HL-60 (cell line): Measurements from ENCODE around the gene AHDC1.

ENCODE experiments used
- DNase-seq, 2 experiments: peaks; one replicate each; pipeline ENCODE4 v3.0.0-alpha.2; 2010 to 2020; ENCODE audit warnings: low read depth in 1 of 2, low spot score in 1 of 2
- H3K27ac ChIP-seq: fragments of 250-450 bp; sonication (Bioruptor Pico); replicated peaks from 2 replicates; pipeline ENCODE4 v1.5.1; 2020; ENCODE audit warnings: mild to moderate bottlenecking, moderate library complexity
- H3K27me3 ChIP-seq: fragments of 250-450 bp; sonication (Bioruptor Pico); 2 replicates; pipeline ENCODE4 v1.5.1; 2021; ENCODE audit warnings: mild to moderate bottlenecking, moderate library complexity; ENCODE audit not compliant: insufficient read depth, poor library complexity, severe bottlenecking
- H3K4me3 ChIP-seq: replicated peaks from 2 replicates; pipeline ENCODE4 v1.5.1; 2011; ENCODE audit warnings: mild to moderate bottlenecking, control low read depth, low read length; ENCODE audit not compliant: insufficient read depth
- CTCF ChIP-seq: IDR thresholded peaks from one replicate; pipeline ENCODE4 v1.5.1; 2011; ENCODE audit warnings: low read length, control low read depth, inconsistent platforms; ENCODE audit not compliant: insufficient read depth
- GABPA ChIP-seq: IDR thresholded peaks from 2 replicates; pipeline ENCODE4 v1.6.1; 2012; ENCODE audit warnings: low read depth
- POLR2AphosphoS5 ChIP-seq: IDR thresholded peaks from 2 replicates; pipeline ENCODE4 v1.6.1; 2012; ENCODE audit warnings: low read depth
- REST ChIP-seq: IDR thresholded peaks from 2 replicates; pipeline ENCODE4 v1.6.1; 2012; ENCODE audit warnings: low read depth; ENCODE audit not compliant: insufficient replicate concordance
- SPI1 ChIP-seq: IDR thresholded peaks from 2 replicates; pipeline ENCODE4 v1.6.1; 2012; ENCODE audit warnings: low read depth, mild to moderate bottlenecking, borderline replicate concordance

The AHDC1 gene

DNA sequence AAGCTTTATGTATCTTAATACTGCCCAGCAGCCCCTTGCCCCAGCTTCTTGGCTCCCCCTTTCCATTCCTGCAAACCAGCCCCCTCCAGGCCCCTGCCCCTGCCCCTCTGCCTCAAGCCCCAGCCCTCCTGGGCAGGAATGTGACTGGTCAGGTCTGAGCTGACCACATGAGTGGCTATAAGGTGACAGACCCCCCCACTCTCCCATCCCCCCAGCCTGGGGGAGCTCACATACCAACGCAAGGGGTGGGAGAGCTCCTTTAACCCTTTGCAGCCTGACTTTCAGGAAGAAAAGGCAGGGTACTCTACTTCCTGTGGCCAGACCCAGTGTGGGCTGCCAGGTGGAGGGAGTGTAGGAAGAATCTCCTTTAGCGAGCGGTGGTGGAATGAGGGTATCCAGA is 33.2 kb downstream of the AHDC1 start:
- no peaks in the 10 kb centered on the region for H3K27me3 ChIP-seq
- H3K27ac ChIP-seq = no peak overlapping the region
- DNase-seq = no peak
- TF ChIP-seq CTCF (no peak), SPI1 (no peak), GABPA (no peak), POLR2AphosphoS5 (no peak), REST (no peak)
- no peak overlapping the region for H3K4me3 ChIP-seq

- H3K27ac ChIP-seq = no peak overlapping the region
- no peak overlapping the region for H3K4me3 ChIP-seq
- H3K27me3 ChIP-seq = no peaks in the 10 kb centered on the region
- TF ChIP-seq POLR2AphosphoS5 (no peak), CTCF (no peak), SPI1 (no peak), REST (no peak), GABPA (no peak)
- DNase-seq = no peak
Observed at GRCh38 chr1:27570356-27570755, 33.6 kb downstream of the AHDC1 start.

DNA sequence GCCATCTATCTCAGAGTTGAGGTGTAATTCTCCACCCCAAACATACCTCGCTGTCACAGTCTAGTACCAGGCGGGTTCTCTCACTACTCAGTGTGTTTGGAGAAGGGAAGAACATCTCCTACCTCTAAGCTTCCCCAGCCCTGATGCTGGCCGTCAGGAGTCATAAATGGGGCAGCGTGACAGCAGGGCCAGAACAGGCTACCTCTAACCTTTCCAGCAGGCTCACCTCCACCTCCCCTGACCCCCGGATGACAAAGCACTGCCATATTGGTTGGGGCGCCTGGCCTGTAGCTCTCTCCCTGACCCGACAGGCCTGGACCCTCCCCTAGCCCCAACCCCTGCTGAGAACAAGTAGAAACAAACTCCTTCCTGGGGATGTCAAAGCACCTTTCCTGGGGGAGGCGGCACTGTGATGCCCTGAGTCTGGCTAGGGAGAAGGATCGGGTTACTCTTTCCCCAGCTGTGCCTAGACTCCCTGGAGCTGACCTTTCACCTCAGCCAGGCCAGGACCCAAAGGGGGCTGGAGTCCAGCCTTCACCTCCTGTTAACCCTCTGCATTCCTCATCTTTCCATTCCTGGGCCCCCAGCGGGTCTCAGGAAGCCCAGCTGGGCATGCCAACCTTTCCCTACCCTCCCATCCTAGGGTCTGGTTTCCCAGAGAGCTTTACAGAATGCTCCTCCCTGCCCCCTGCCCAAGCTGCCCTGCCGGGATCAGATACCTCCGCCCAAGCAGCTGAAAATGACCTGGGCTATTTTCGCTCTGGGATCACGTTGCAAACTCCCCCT is 34.2 kb downstream of the AHDC1 start:
- no peak for DNase-seq
- H3K27me3 ChIP-seq = no peaks in the 10 kb centered on the region
- TF ChIP-seq POLR2AphosphoS5 (no peak), GABPA (no peak), REST (no peak), SPI1 (no peak), CTCF (no peak)
- no peak overlapping the region for H3K27ac ChIP-seq
- H3K4me3 ChIP-seq = no peak overlapping the region
